NCI-H2171 treated with DMSO at 0.1 percent for 48 hours (cell line): ENCODE results near the gene PDLIM3.
A peak's percentile ranks its signal among the peaks of the same experiment; 100 is the strongest.

ENCODE experiments used
- DNase-seq: peaks from one replicate; lab custom pipeline; 2025; lab: John Stamatoyannopoulos, UW

PDLIM3 gene

GRCh38 chr4:185470501-185471195 lies 64.7 kb downstream of the PDLIM3 start:
- peak; percentile 59 for DNase-seq

GRCh38 chr4:185469580-185470154 lies 65.6 kb downstream of the PDLIM3 start:
- DNase-seq, result no peak

GRCh38 chr4:185468999-185469398 lies 66.3 kb downstream of the PDLIM3 start:
- DNase-seq, result no peak

GRCh38 chr4:185467991-185468390 lies 67.3 kb downstream of the PDLIM3 start:
- no peak for DNase-seq

GRCh38 chr4:185467101-185467500 lies 68.2 kb downstream of the PDLIM3 start:
- no peak for DNase-seq

GRCh38 chr4:185465707-185466106 lies 69.6 kb downstream of the PDLIM3 start:
- no peak for DNase-seq

- DNase-seq, result no peak
Measured at GRCh38 chr4:185464887-185465286, 70.4 kb downstream of the PDLIM3 start.

- DNase-seq, result no peak
Measured at GRCh38 chr4:185464183-185464582, 71.1 kb downstream of the PDLIM3 start.

GRCh38 chr4:185463541-185463940 lies 71.8 kb downstream of the PDLIM3 start:
- no peak for DNase-seq

- DNase-seq, result no peak
Measured at GRCh38 chr4:185461565-185461964, 73.7 kb downstream of the PDLIM3 start.

- peak; percentile 70 for DNase-seq
Measured at GRCh38 chr4:185457136-185457535, 78.2 kb downstream of the PDLIM3 start.

- DNase-seq, result no peak
Measured at GRCh38 chr4:185456131-185456530, 79.2 kb downstream of the PDLIM3 start.
